GM19023 (cell line): ENCODE results near the gene F8A1.
"Not testable (repeated sequence)": the region's sequence is repeated elsewhere in the genome, so short reads cannot be mapped to it uniquely, and the experiment has no call there.

Experiments
- ATAC-seq: cut with Tn5 transposase; IDR thresholded peaks from one replicate; pipeline ENCODE4 v1.9.1; 2021; ENCODE audit warnings: mild to moderate bottlenecking, moderate library complexity; ENCODE audit not compliant: unreplicated experiment

F8A1 gene

GRCh38 chrX:154886069-154886788 is at the start of gene F8A1:
TSS of gene F8A1 (plus strand) at chrX:154886355. CDS start at chrX:154886375, 20 bp downstream.
- ATAC-seq: peak; percentile 63

GRCh38 chrX:154840856-154841255 is 45.3 kb upstream of the F8A1 start:
- no peak for ATAC-seq

GRCh38 chrX:154850957-154851611 is 35.1 kb upstream of the F8A1 start:
- no peak for ATAC-seq

- no peak for ATAC-seq
Observed at GRCh38 chrX:154855256-154855655, 30.9 kb upstream of the F8A1 start.

GRCh38 chrX:154868522-154868921 is 17.6 kb upstream of the F8A1 start:
- not testable (repeated sequence) for ATAC-seq

- ATAC-seq: no peak
Observed at GRCh38 chrX:154873329-154873728, 12.8 kb upstream of the F8A1 start.

GRCh38 chrX:154884069-154884468 is 2.1 kb upstream of the F8A1 start:
- not testable (repeated sequence) for ATAC-seq

GRCh38 chrX:154885057-154885456 is 1.1 kb upstream of the F8A1 start:
- ATAC-seq: not testable (repeated sequence)

- ATAC-seq: not testable (repeated sequence)
Observed at GRCh38 chrX:154885549-154885948, 606 bp upstream of the F8A1 start.

- ATAC-seq: peak; percentile 53
Observed at GRCh38 chrX:154886789-154887221, 650 bp downstream of the F8A1 start.

- ATAC-seq: no peak
Observed at GRCh38 chrX:154890990-154891639, 5.0 kb downstream of the F8A1 start.

GRCh38 chrX:154892296-154892695 is 6.1 kb downstream of the F8A1 start:
- no peak for ATAC-seq

- no peak for ATAC-seq
Observed at GRCh38 chrX:154900323-154900722, 14.2 kb downstream of the F8A1 start.

- no peak for ATAC-seq
Observed at GRCh38 chrX:154902408-154902807, 16.3 kb downstream of the F8A1 start.

- ATAC-seq: no peak
Observed at GRCh38 chrX:154908821-154909220, 22.7 kb downstream of the F8A1 start.

GRCh38 chrX:154910048-154910447 is 23.9 kb downstream of the F8A1 start:
- not testable (repeated sequence) for ATAC-seq

- ATAC-seq: not testable (repeated sequence)
Observed at GRCh38 chrX:154910528-154910927, 24.4 kb downstream of the F8A1 start.

- ATAC-seq: no peak
Observed at GRCh38 chrX:154914052-154914451, 27.9 kb downstream of the F8A1 start.

GRCh38 chrX:154918060-154918483 is 31.9 kb downstream of the F8A1 start:
- ATAC-seq: peak; percentile 70

- ATAC-seq: not testable (repeated sequence)
Observed at GRCh38 chrX:154924771-154925170, 38.6 kb downstream of the F8A1 start.
